AG04449 (cell line): Measurements from ENCODE around the gene FAM222A.

Experiments used
- CTCF ChIA-PET: fragments of 350-600 bp; formaldehyde crosslinking; extraction: SDS; loops from one replicate; lab custom pipeline; 2021; ENCODE audit warnings: antibody characterized with exemption; lab: Yijun Ruan, JAX
- POLR2A ChIA-PET: fragments of 400-600, 350-600 bp; formaldehyde crosslinking; extraction: SDS; loops from one replicate; lab custom pipeline; 2020; ENCODE audit warnings: antibody characterized with exemption, inconsistent platforms; lab: Yijun Ruan, JAX
- DNase-seq: peaks from one replicate; pipeline ENCODE4 v3.0.0-alpha.2; 2010; ENCODE audit warnings: low read depth, low spot score
- H3K4me3 ChIP-seq: 2 replicates; pipeline ENCODE4 v1.5.1; 2011; ENCODE audit warnings: low read depth, mild to moderate bottlenecking, control low read depth, low read length
- CTCF ChIP-seq: IDR thresholded peaks from one replicate; pipeline ENCODE4 v1.5.1; 2011; ENCODE audit warnings: mild to moderate bottlenecking, moderate library complexity, low read length, control low read depth, inconsistent platforms; ENCODE audit not compliant: insufficient read depth; ENCODE audit errors: missing control alignments

The FAM222A gene

GRCh38 chr12:109721276-109721675 lies 7.7 kb downstream of the FAM222A start:
- ChIA-PET CTCF (interaction anchor here (0.6 to 3.4 kb wide), 3 partner anchors 53 to 123 kb away, joined by 3 to 14 read pairs (median 4); no protein-coding TSS in a partner anchor), POLR2A (interaction anchor here (0.7 kb wide), 1 partner anchor 9 kb away, joined by 3 read pairs; no protein-coding TSS in a partner anchor)
- H3K4me3 ChIP-seq: no peak overlapping the region
- DNase-seq: no peak
- no peak for TF ChIP-seq CTCF

GRCh38 chr12:109722022-109722720 lies 8.5 kb downstream of the FAM222A start:
- DNase-seq: no peak
- ChIA-PET POLR2A (interaction anchor here (0.7 kb wide), 1 partner anchor 9 kb away, joined by 3 read pairs; no protein-coding TSS in a partner anchor), CTCF (interaction anchor here (0.8 to 1.3 kb wide), 2 partner anchors 12 to 124 kb away, joined by 3 read pairs; no protein-coding TSS in a partner anchor)
- no peak for TF ChIP-seq CTCF
- H3K4me3 ChIP-seq: no peak overlapping the region

- DNase-seq: no peak
- no peak overlapping the region for H3K4me3 ChIP-seq
- no peak for TF ChIP-seq CTCF
- ChIA-PET POLR2A (no interaction called here), CTCF (interaction anchor here (1.3 kb wide), 1 partner anchor 124 kb away, joined by 3 read pairs; no protein-coding TSS in a partner anchor)
These were observed 9.1 kb downstream of the FAM222A start for GRCh38 chr12:109722721-109723094.

- no peak for TF ChIP-seq CTCF
- CTCF ChIA-PET: interaction anchor here (0.8 kb wide), 1 partner anchor 52 kb away, joined by 3 read pairs; no protein-coding TSS in a partner anchor
- H3K4me3 ChIP-seq: no peak overlapping the region
- no peak for DNase-seq
- POLR2A ChIA-PET: no interaction called here
These were observed 9.8 kb downstream of the FAM222A start for GRCh38 chr12:109723311-109723881.

- no peak for DNase-seq
- no peak overlapping the region for H3K4me3 ChIP-seq
- CTCF ChIA-PET: interaction anchor here (0.8 kb wide), 1 partner anchor 51 kb away, joined by 3 read pairs; no protein-coding TSS in a partner anchor
- POLR2A ChIA-PET: no interaction called here
- no peak for TF ChIP-seq CTCF
These were observed 10.8 kb downstream of the FAM222A start for GRCh38 chr12:109724321-109724892.

- ChIA-PET CTCF (no interaction called here), POLR2A (no interaction called here)
- H3K4me3 ChIP-seq: no peak overlapping the region
- no peak for DNase-seq
- no peak for TF ChIP-seq CTCF
These were observed 11.9 kb downstream of the FAM222A start for GRCh38 chr12:109725321-109726105.
